ENCODE measurements around the gene LHFPL3.

DNA sequence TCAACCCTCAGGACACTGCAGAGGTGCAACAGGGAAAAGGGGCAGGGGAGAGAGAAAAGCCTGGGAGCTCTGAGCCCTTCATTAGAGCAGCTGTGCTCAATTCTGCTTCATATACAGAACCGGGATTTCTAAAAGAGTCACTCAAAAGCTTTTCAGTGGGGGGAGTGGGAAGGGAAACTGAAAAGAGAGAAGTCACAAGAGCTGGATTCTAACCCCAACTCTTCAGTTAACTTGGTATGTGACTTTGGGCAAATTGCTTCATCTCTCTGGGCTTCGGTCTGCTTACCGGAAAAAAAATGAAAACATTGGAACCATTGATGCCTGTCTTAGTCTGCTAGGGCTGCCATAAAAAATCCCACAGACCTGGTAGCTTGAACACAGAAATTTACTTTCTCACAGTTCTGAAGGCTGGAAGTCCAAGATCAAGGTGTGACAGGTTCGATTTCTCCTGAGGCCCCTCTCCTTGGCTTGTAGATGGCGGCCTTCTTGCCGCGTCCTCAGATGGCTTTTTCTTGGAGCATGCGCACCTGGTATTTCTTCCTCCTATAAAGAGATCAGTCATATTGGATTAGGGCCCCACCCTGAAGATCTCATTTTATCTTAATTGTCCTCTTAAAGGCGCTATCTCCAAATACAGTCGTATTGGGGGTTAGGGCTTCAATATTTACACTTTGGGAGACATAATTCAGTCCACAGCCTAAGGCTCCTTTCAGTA, 567.3 kb downstream of the LHFPL3 start:
- TF ChIP-seq, protein P1, sequence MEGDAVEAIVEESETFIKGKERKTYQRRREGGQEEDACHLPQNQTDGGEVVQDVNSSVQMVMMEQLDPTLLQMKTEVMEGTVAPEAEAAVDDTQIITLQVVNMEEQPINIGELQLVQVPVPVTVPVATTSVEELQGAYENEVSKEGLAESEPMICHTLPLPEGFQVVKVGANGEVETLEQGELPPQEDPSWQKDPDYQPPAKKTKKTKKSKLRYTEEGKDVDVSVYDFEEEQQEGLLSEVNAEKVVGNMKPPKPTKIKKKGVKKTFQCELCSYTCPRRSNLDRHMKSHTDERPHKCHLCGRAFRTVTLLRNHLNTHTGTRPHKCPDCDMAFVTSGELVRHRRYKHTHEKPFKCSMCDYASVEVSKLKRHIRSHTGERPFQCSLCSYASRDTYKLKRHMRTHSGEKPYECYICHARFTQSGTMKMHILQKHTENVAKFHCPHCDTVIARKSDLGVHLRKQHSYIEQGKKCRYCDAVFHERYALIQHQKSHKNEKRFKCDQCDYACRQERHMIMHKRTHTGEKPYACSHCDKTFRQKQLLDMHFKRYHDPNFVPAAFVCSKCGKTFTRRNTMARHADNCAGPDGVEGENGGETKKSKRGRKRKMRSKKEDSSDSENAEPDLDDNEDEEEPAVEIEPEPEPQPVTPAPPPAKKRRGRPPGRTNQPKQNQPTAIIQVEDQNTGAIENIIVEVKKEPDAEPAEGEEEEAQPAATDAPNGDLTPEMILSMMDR (conservative IDR thresholded peaks at IDR 0.05) = no peak
- TF ChIP-seq ZFX (IDR thresholded peaks at IDR 0.05) = no peak

Data from C4-2B (cell line).